Activated CD4-positive, alpha-beta T cell treated with anti-CD3 and anti-CD28 coated beads for 36 hours (primary cell): ENCODE results near the gene NOB1. TPM values are rescaled to one million over a fixed set of nuclear protein-coding genes. Genes with fewer than 3 reads are reported as not detected.

Source experiments
- ATAC-seq: fragments of 200-7000 bp; cut with Tn5 transposase; one replicate; pipeline ENCODE4 v1.10.0; 2021; ENCODE audit warnings: mild to moderate bottlenecking, moderate library complexity
- CTCF ChIA-PET: fragments of 350-600 bp; sonication (Branson Sonifier 250); formaldehyde crosslinking; loops from one replicate; lab custom pipeline; 2021; ENCODE audit warnings: antibody characterized with exemption; lab: Charles Lee
- POLR2A ChIA-PET: fragments of 350-600 bp; sonication (Branson Sonifier 250); formaldehyde crosslinking; loops from one replicate; lab custom pipeline; 2021; ENCODE audit warnings: antibody characterized with exemption, inconsistent platforms; lab: Charles Lee
- DNase-seq: peaks from one replicate; pipeline ENCODE4 v3.0.0-alpha.2; 2020
- H3K27ac Mint-ChIP-seq: one replicate; pipeline ENCODE4 v1.8.0; 2021; ENCODE audit warnings: mixed read lengths
- H3K27me3 Mint-ChIP-seq: one replicate; pipeline ENCODE4 v1.8.0; 2021; ENCODE audit warnings: mixed read lengths
- H3K36me3 Mint-ChIP-seq: one replicate; pipeline ENCODE4 v1.8.0; 2021; ENCODE audit warnings: low read depth, mixed read lengths
- H3K4me1 Mint-ChIP-seq: one replicate; pipeline ENCODE4 v1.8.0; 2021; ENCODE audit warnings: mixed read lengths
- H3K4me3 Mint-ChIP-seq: one replicate; pipeline ENCODE4 v1.8.0; 2021; ENCODE audit warnings: mild to moderate bottlenecking, moderate library complexity, mixed read lengths
- H3K9me3 Mint-ChIP-seq: one replicate; pipeline ENCODE4 v1.8.0; 2021; ENCODE audit warnings: low read depth, mixed read lengths
- intact Hi-C, 2 experiments: fragments of 100-400 bp; cut with DNase I in 1 of 2; cut with micrococcal nuclease in 1 of 2; formaldehyde crosslinking; loops; one replicate each; pipeline versions ENCODE4 v1.14.2 to v1.15.1; 2022 to 2024; cut with DNase I, micrococcal nuclease
- total RNA-seq, 2 experiments: library from RNA; stranded (reverse); gene quantifications; one replicate each; pipeline ENCODE4 v1.2.3, GENCODE V29; 2021

Gene NOB1
- total RNA-seq, 2 experiments from 2014 or later: 109 to 112 TPM

- intact Hi-C loops: no loop called here
- no peak overlapping the region for H3K27ac Mint-ChIP-seq
- POLR2A ChIA-PET: interaction anchor here (0.6 kb wide), 2 partner anchors 255 to 1523 kb away, joined by 3 read pairs; no protein-coding TSS in a partner anchor
- no peaks in the 10 kb centered on the region for H3K27me3 Mint-ChIP-seq
- H3K4me3 Mint-ChIP-seq: no peak overlapping the region
- peaks cover 24% of the 10 kb centered on the region for H3K4me1 Mint-ChIP-seq
- no peak for ATAC-seq
- no peaks in the 10 kb centered on the region for H3K9me3 Mint-ChIP-seq
- no peaks in the 10 kb centered on the region for H3K36me3 Mint-ChIP-seq
- CTCF ChIA-PET: interaction anchor here (0.5 to 2.7 kb wide), 5 partner anchors 16 to 1196 kb away, joined by 3 to 13 read pairs (median 4); no protein-coding TSS in a partner anchor
- DNase-seq: no peak
These were observed 30.3 kb downstream of the NOB1 start for GRCh38 chr16:69724414-69724873.

GRCh38 chr16:69721441-69721957 lies 33.2 kb downstream of the NOB1 start:
- no peaks in the 10 kb centered on the region for H3K36me3 Mint-ChIP-seq
- intact Hi-C loops: no loop called here
- ATAC-seq (no peak), DNase-seq (no peak)
- H3K9me3 Mint-ChIP-seq: no peaks in the 10 kb centered on the region
- H3K4me3 Mint-ChIP-seq: no peak overlapping the region
- H3K27me3 Mint-ChIP-seq: no peaks in the 10 kb centered on the region
- CTCF ChIA-PET: interaction anchor here (1.1 kb wide), 1 partner anchor 13 kb away, joined by 4 read pairs; no protein-coding TSS in a partner anchor
- H3K27ac Mint-ChIP-seq: no peak overlapping the region
- H3K4me1 Mint-ChIP-seq: peaks cover 15% of the 10 kb centered on the region
- POLR2A ChIA-PET: interaction anchor here (1.4 kb wide), 1 partner anchor 33 kb away, joined by 3 read pairs; the partner anchor contains the start of gene NOB1

GRCh38 chr16:69720822-69721430 lies 33.8 kb downstream of the NOB1 start:
- no peaks in the 10 kb centered on the region for H3K9me3 Mint-ChIP-seq
- H3K27me3 Mint-ChIP-seq: no peaks in the 10 kb centered on the region
- DNase-seq: no peak
- H3K27ac Mint-ChIP-seq: no peak overlapping the region
- ChIA-PET POLR2A (interaction anchor here (1.4 kb wide), 1 partner anchor 34 kb away, joined by 3 read pairs; the partner anchor contains the start of gene NOB1), CTCF (interaction anchor here (0.7 to 1.1 kb wide), 2 partner anchors 12 to 465 kb away, joined by 3 to 4 read pairs; no protein-coding TSS in a partner anchor)
- no peaks in the 10 kb centered on the region for H3K36me3 Mint-ChIP-seq
- ATAC-seq: no peak
- intact Hi-C loops: no loop called here
- H3K4me3 Mint-ChIP-seq: no peak overlapping the region
- H3K4me1 Mint-ChIP-seq: peaks cover 9% of the 10 kb centered on the region

DNA sequence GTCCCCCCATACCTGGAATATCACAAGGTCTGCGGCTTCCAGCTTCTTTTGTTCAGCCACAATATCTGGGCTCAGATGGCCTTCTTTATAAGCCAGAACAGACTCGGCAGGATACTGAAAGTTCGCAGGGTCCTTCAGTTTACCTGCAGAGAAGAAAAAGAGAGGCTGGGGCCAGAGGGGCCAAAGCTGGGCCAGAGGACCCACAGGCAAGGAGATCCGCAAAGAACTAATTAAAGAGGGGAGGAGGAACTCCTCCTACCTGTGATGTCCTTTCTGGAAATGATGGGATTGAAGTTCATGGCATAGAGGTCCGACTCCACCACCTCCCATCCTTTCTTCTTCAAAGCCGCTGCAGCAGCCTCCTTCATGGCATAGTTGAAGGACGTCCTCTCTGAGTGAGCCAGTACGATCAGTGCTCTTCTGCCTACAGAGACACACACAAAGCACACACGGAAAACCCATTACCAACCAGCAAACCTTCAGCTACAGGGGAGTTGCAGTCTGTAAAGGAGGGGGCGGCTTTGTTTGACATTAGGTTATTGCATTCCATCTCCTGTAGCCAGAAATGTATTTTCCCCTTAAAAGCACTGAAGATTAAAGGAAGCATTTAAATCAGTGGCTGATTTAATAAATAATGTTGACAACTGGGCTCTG lies 36.5 kb downstream of the NOB1 start:
- no peak overlapping the region for H3K27ac Mint-ChIP-seq
- no peaks in the 10 kb centered on the region for H3K4me1 Mint-ChIP-seq
- DNase-seq (no peak), ATAC-seq (no peak)
- no peaks in the 10 kb centered on the region for H3K36me3 Mint-ChIP-seq
- POLR2A ChIA-PET: no interaction called here
- no peaks in the 10 kb centered on the region for H3K9me3 Mint-ChIP-seq
- no peak overlapping the region for H3K4me3 Mint-ChIP-seq
- H3K27me3 Mint-ChIP-seq: no peaks in the 10 kb centered on the region
- CTCF ChIA-PET: interaction anchor here (0.6 kb wide), 2 partner anchors 15 to 1160 kb away, joined by 3 read pairs; no protein-coding TSS in a partner anchor
- intact Hi-C loops: no loop called here

DNA sequence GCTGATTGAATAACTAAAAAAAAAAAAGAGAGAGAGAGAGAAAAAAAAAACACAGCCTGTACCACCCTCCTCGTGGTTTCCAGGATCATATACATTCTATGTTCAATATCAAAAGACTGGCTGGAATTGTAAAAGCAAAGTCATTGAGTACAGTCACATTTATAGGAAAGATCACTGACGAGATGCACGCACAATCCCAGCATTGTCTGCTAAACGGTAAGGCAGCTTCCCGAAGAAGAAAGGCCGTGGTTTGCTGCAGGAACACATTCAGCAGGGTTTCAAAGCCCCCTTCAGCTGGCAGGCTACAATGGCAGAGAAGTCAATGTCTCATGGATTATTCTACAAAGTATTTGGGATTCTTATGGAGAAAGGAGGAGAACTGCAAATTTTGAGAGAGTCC lies 37.7 kb downstream of the NOB1 start:
- DNase-seq (no peak), ATAC-seq (no peak)
- Mint-ChIP-seq H3K36me3 (no peaks in the 10 kb centered on the region), H3K27me3 (no peaks in the 10 kb centered on the region), H3K9me3 (no peaks in the 10 kb centered on the region), H3K27ac (no peak overlapping the region), H3K4me3 (no peak overlapping the region), H3K4me1 (no peaks in the 10 kb centered on the region)
- ChIA-PET POLR2A (no interaction called here), CTCF (no interaction called here)
- intact Hi-C loops: no loop called here

DNA sequence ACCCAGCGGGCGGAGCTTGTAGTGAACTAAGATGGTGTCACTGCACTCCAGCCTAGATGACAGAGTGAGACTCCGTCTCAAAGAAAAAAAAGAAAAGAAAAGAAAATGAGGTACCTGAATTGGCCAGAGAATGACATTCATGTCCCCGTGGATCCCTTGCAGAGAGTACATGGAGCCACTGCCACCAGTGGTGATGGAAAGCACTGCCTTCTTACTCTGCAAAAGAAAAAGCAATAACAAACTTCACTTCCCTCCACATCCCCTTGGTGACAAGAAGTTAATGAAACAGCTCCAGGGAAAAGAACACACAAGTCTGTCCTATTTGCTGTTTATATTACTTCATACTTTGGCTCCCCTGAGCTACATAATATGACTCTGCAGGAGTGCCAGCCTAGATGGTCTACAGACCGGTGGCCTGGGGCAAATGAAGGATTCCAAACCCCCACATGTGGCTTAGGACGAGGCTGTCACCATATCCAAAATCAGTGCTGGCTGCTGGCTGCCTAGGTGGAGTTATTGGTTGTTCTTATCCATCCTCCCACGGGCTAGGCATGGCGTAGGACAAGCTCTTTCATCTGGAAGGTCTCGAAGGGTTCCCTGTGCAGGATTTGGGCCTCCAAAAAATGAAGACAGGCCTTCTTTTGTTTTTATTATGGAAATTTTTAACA lies 41.7 kb downstream of the NOB1 start:
- Mint-ChIP-seq H3K4me1 (peaks cover 9% of the 10 kb centered on the region), H3K36me3 (peaks cover 4% of the 10 kb centered on the region), H3K9me3 (no peaks in the 10 kb centered on the region), H3K4me3 (no peak overlapping the region), H3K27ac (no peak overlapping the region), H3K27me3 (no peaks in the 10 kb centered on the region)
- CTCF ChIA-PET: interaction anchor here (1.0 kb wide), 1 partner anchor 317 kb away, joined by 3 read pairs; no protein-coding TSS in a partner anchor
- POLR2A ChIA-PET: no interaction called here
- ATAC-seq (no peak), DNase-seq (no peak)
- intact Hi-C loops: no loop called here

GRCh38 chr16:69712277-69712676 lies 42.4 kb downstream of the NOB1 start:
- ATAC-seq (no peak), DNase-seq (no peak)
- intact Hi-C loops: no loop called here
- Mint-ChIP-seq H3K36me3 (peaks cover 4% of the 10 kb centered on the region), H3K4me1 (peaks cover 9% of the 10 kb centered on the region), H3K27me3 (no peaks in the 10 kb centered on the region), H3K27ac (no peak overlapping the region), H3K4me3 (no peak overlapping the region), H3K9me3 (no peaks in the 10 kb centered on the region)
- ChIA-PET CTCF (no interaction called here), POLR2A (interaction anchor here (0.6 kb wide), 1 partner anchor 14 kb away, joined by 3 read pairs; the partner anchor contains the start of gene NQO1)

DNA sequence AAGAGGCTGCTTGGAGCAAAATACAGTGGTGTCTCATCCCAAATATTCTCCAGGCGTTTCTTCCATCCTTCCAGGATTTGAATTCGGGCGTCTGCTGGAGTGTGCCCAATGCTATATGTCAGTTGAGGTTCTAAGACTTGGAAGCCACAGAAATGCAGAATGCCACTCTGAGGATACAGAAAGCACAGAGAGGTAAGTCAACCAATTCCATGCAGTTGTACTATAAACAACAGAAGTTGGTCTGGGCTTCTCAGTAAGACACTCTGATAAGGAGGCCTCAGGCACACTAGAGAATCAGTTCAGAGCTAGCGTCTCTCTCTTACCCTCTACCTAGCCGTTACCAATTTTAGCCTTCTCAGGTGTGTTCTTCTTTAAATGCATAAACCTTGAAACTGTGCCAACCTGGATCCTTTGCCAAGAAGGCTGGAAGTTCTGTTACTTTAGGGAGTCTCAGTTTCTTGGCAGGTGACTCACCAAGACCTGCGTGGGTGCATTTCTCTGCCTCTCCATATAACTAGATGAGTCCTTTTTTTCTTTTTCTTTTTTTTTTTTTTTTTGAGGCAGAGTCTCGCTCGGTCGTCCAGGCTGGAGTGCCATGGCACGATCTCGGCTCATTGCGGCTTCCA lies 43.5 kb downstream of the NOB1 start:
- intact Hi-C loops: no loop called here
- Mint-ChIP-seq H3K4me3 (no peak overlapping the region), H3K27ac (no peak overlapping the region), H3K9me3 (no peaks in the 10 kb centered on the region), H3K36me3 (peaks cover 4% of the 10 kb centered on the region), H3K27me3 (no peaks in the 10 kb centered on the region), H3K4me1 (peaks cover 9% of the 10 kb centered on the region)
- DNase-seq (peak; percentile 42), ATAC-seq (peak; percentile 54)
- POLR2A ChIA-PET: interaction anchor here (0.6 kb wide), 1 partner anchor 15 kb away, joined by 3 read pairs; the partner anchor contains the start of gene NQO1
- CTCF ChIA-PET: interaction anchor here (0.7 to 3.9 kb wide), 4 partner anchors 12 to 219 kb away, joined by 3 to 40 read pairs (median 6); partner anchors contain the start of gene NOB1

DNA sequence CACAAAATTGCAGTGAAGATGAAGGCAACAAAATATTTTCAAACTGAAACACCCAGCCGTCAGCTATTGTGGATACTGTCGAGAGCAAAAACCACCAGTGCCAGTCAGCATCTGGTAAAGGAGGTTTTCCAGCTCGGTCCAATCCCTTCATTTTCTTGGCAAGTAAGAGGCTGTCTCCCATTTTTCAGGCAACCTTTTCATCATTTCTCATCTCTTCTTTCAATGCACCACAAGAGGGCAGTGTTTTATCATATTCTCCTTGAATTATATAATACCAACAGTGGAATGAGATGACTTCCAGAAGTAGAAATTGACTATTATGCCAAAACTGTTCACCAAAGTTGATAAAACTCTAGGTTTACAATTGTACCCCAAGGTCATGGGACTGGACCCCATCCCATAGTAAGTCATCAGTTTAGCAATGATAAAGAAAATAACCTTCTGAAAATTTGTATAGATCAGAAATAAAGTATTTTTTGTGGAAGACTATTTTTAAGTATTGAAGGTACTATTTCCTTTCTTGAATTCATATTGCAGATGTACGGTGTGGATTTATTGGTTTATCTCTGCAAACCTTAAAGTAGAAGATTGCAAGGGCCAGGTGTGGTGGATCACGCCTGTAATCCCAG lies 45.2 kb downstream of the NOB1 start:
- Mint-ChIP-seq H3K36me3 (peaks cover 4% of the 10 kb centered on the region), H3K4me3 (no peak overlapping the region), H3K4me1 (peaks cover 9% of the 10 kb centered on the region), H3K27me3 (no peaks in the 10 kb centered on the region), H3K9me3 (no peaks in the 10 kb centered on the region), H3K27ac (no peak overlapping the region)
- ChIA-PET CTCF (interaction anchor here (0.6 to 3.9 kb wide), 19 partner anchors 12 to 541 kb away, joined by 3 to 40 read pairs (median 4); partner anchors contain the start of gene NOB1), POLR2A (no interaction called here)
- intact Hi-C loops: loop anchor here (1.0 kb wide), 2 partner anchors 45 to 221 kb away; partner anchors contain the start of gene NOB1 (in 2 of the 2)
- ATAC-seq: peak; percentile 40
- no peak for DNase-seq

GRCh38 chr16:69707920-69708683 lies 46.6 kb downstream of the NOB1 start:
- DNase-seq (no peak), ATAC-seq (no peak)
- peak overlapping the region; percentile 65 for H3K27ac Mint-ChIP-seq
- POLR2A ChIA-PET: no interaction called here
- CTCF ChIA-PET: interaction anchor here (0.6 to 3.9 kb wide), 9 partner anchors 14 to 735 kb away, joined by 3 to 40 read pairs (median 5); partner anchors contain the start of gene NOB1
- peaks cover 7% of the 10 kb centered on the region for H3K36me3 Mint-ChIP-seq
- peaks cover 9% of the 10 kb centered on the region for H3K4me1 Mint-ChIP-seq
- H3K9me3 Mint-ChIP-seq: no peaks in the 10 kb centered on the region
- H3K4me3 Mint-ChIP-seq: no peak overlapping the region
- intact Hi-C loops: no loop called here
- no peaks in the 10 kb centered on the region for H3K27me3 Mint-ChIP-seq
